ENCODE results near the gene GNAO1. TPM values are rescaled to one million over a fixed set of nuclear protein-coding genes. Genes with fewer than 3 reads are reported as not detected.

The GNAO1 gene
- total and polyA plus RNA-seq, 2 experiments from 2014 or later = under 0.01 to 0.18 TPM

GRCh38 chr16:56198755-56199114 is 7.4 kb downstream of the GNAO1 start:
- WGBS, 2 experiments (ENCODE audit: low coverage in 1 of 2, low lambda C conversion rate in 2 of 2, missing lambda C conversion rate in 2 of 2) = 31 to 33% methylated on average over 4 of the region's 4 CpGs
- in situ Hi-C loops (cut with MboI) = no loop called here
- H3K27me3 ChIP-seq (replicated peaks; ENCODE audit: insufficient read depth) = peaks cover 21% of the 10 kb centered on the region

GRCh38 chr16:56199164-56199563 is 7.9 kb downstream of the GNAO1 start:
- no peaks in the 10 kb centered on the region for H3K9me2 ChIP-seq (ENCODE audit: insufficient read depth)
- H3K4me3 ChIP-seq = no peak overlapping the region
- peaks cover 17% of the 10 kb centered on the region for H3K27me3 ChIP-seq (replicated peaks; ENCODE audit: insufficient read depth)
- no peak overlapping the region for H2AFZ ChIP-seq
- no peaks in the 10 kb centered on the region for H3K9me3 ChIP-seq (ENCODE audit: low read depth)
- H3K4me2 ChIP-seq (ENCODE audit: unreplicated experiment) = no peak overlapping the region
- TF ChIP-seq EZH2phosphoT487 (IDR thresholded peaks at IDR 0.05; ENCODE audit: insufficient read depth, low read depth) (no peak), EZH2 (IDR thresholded peaks at IDR 0.05; ENCODE audit: insufficient read depth, poor library complexity, severe bottlenecking) (no peak)
- H3K4me1 ChIP-seq (ENCODE audit: insufficient read depth) = no peaks in the 10 kb centered on the region
- H3F3A ChIP-seq (ENCODE audit: insufficient read depth) = no peaks in the 10 kb centered on the region
- no peak for DNase-seq
- H3K36me3 ChIP-seq (ENCODE audit: low read depth) = no peaks in the 10 kb centered on the region
- no peak overlapping the region for H3K9ac ChIP-seq
- in situ Hi-C loops (cut with MboI) = no loop called here
- H3K27ac ChIP-seq = no peak overlapping the region
- 32 to 43% methylated on average over 2 of the region's 2 CpGs for WGBS, 2 experiments (ENCODE audit: low coverage in 1 of 2, low lambda C conversion rate in 2 of 2, missing lambda C conversion rate in 2 of 2)
- no peaks in the 10 kb centered on the region for H4K20me1 ChIP-seq (ENCODE audit: insufficient read depth)
- H3K79me2 ChIP-seq (ENCODE audit: insufficient read depth) = no peaks in the 10 kb centered on the region

More at GRCh38 chr16:56198755-56199114, 7.4 kb downstream of the GNAO1 start:
- H3F3A ChIP-seq (ENCODE audit: insufficient read depth) = no peaks in the 10 kb centered on the region
- no peaks in the 10 kb centered on the region for H3K4me1 ChIP-seq (ENCODE audit: insufficient read depth)
- no peak overlapping the region for H2AFZ ChIP-seq
- H3K79me2 ChIP-seq (ENCODE audit: insufficient read depth) = no peaks in the 10 kb centered on the region
- no peak overlapping the region for H3K4me2 ChIP-seq (ENCODE audit: unreplicated experiment)
- TF ChIP-seq EZH2 (IDR thresholded peaks at IDR 0.05; ENCODE audit: insufficient read depth, poor library complexity, severe bottlenecking) (no peak), EZH2phosphoT487 (IDR thresholded peaks at IDR 0.05; ENCODE audit: insufficient read depth, low read depth) (no peak)
- no peaks in the 10 kb centered on the region for H3K9me2 ChIP-seq (ENCODE audit: insufficient read depth)
- no peak overlapping the region for H3K4me3 ChIP-seq
- no peaks in the 10 kb centered on the region for H3K36me3 ChIP-seq (ENCODE audit: low read depth)
- no peak overlapping the region for H3K9ac ChIP-seq
- no peaks in the 10 kb centered on the region for H4K20me1 ChIP-seq (ENCODE audit: insufficient read depth)
- H3K9me3 ChIP-seq (ENCODE audit: low read depth) = no peaks in the 10 kb centered on the region
- no peak for DNase-seq
- H3K27ac ChIP-seq = no peak overlapping the region

- WGBS, 2 experiments (ENCODE audit: low coverage in 1 of 2, low lambda C conversion rate in 2 of 2, missing lambda C conversion rate in 2 of 2) = 25 to 37% methylated on average over 1 of the region's 1 CpG
- H3K4me2 ChIP-seq (ENCODE audit: unreplicated experiment) = no peak overlapping the region
Measured at GRCh38 chr16:56201030-56201429, 9.7 kb downstream of the GNAO1 start.

GRCh38 chr16:56202036-56202435 is 10.7 kb downstream of the GNAO1 start:
- no peaks in the 10 kb centered on the region for H3F3A ChIP-seq (ENCODE audit: insufficient read depth)

More at GRCh38 chr16:56201030-56201429, 9.7 kb downstream of the GNAO1 start:
- H3K9me2 ChIP-seq (ENCODE audit: insufficient read depth) = no peaks in the 10 kb centered on the region
- H3K9me3 ChIP-seq (ENCODE audit: low read depth) = no peaks in the 10 kb centered on the region
- H3K27me3 ChIP-seq (replicated peaks; ENCODE audit: insufficient read depth) = no peaks in the 10 kb centered on the region; the same call in 1 of the 2 replicates
- no peak overlapping the region for H3K9ac ChIP-seq
- no peak overlapping the region for H3K27ac ChIP-seq
- H3K36me3 ChIP-seq (ENCODE audit: low read depth) = no peaks in the 10 kb centered on the region
- H3K79me2 ChIP-seq (ENCODE audit: insufficient read depth) = no peaks in the 10 kb centered on the region
- H3K4me3 ChIP-seq = no peak overlapping the region
- no peak for DNase-seq
- no peak for TF ChIP-seq EZH2 (IDR thresholded peaks at IDR 0.05; ENCODE audit: insufficient read depth, poor library complexity, severe bottlenecking)
- TF ChIP-seq EZH2phosphoT487 (IDR thresholded peaks at IDR 0.05; ENCODE audit: insufficient read depth, low read depth) = no peak
- no peaks in the 10 kb centered on the region for H4K20me1 ChIP-seq (ENCODE audit: insufficient read depth)
- no peaks in the 10 kb centered on the region for H3K4me1 ChIP-seq (ENCODE audit: insufficient read depth)
- H2AFZ ChIP-seq = no peak overlapping the region
- H3F3A ChIP-seq (ENCODE audit: insufficient read depth) = no peaks in the 10 kb centered on the region
- in situ Hi-C loops (cut with MboI) = no loop called here

GRCh38 chr16:56203052-56203451 is 11.8 kb downstream of the GNAO1 start:
- Histone ChIP-seq H3K4me2 (ENCODE audit: unreplicated experiment) (no peak overlapping the region), H2AFZ (no peak overlapping the region), H3F3A (ENCODE audit: insufficient read depth) (no peaks in the 10 kb centered on the region), H3K4me3 (no peak overlapping the region), H3K9me2 (ENCODE audit: insufficient read depth) (no peaks in the 10 kb centered on the region), H3K27me3 (replicated peaks; ENCODE audit: insufficient read depth) (no peaks in the 10 kb centered on the region; the same call in 1 of the 2 replicates), H3K9me3 (ENCODE audit: low read depth) (no peaks in the 10 kb centered on the region), H3K27ac (no peak overlapping the region), H4K20me1 (ENCODE audit: insufficient read depth) (no peaks in the 10 kb centered on the region), H3K9ac (no peak overlapping the region), H3K79me2 (ENCODE audit: insufficient read depth) (no peaks in the 10 kb centered on the region), H3K36me3 (ENCODE audit: low read depth) (no peaks in the 10 kb centered on the region), H3K4me1 (ENCODE audit: insufficient read depth) (no peaks in the 10 kb centered on the region)
- no peak for TF ChIP-seq EZH2phosphoT487 (IDR thresholded peaks at IDR 0.05; ENCODE audit: insufficient read depth, low read depth)
- TF ChIP-seq EZH2 (IDR thresholded peaks at IDR 0.05; ENCODE audit: insufficient read depth, poor library complexity, severe bottlenecking) = no peak
- in situ Hi-C loops (cut with MboI) = no loop called here
- DNase-seq = peak; percentile 26
- 64 to 88% methylated on average over 1 of the region's 1 CpG for WGBS, 2 experiments (ENCODE audit: low coverage in 1 of 2, low lambda C conversion rate in 2 of 2, missing lambda C conversion rate in 2 of 2)

More at GRCh38 chr16:56202036-56202435, 10.7 kb downstream of the GNAO1 start:
- Histone ChIP-seq H3K9me3 (ENCODE audit: low read depth) (no peaks in the 10 kb centered on the region), H3K27ac (no peak overlapping the region), H3K4me3 (no peak overlapping the region), H4K20me1 (ENCODE audit: insufficient read depth) (no peaks in the 10 kb centered on the region), H3K79me2 (ENCODE audit: insufficient read depth) (no peaks in the 10 kb centered on the region), H3K36me3 (ENCODE audit: low read depth) (no peaks in the 10 kb centered on the region), H3K27me3 (replicated peaks; ENCODE audit: insufficient read depth) (no peaks in the 10 kb centered on the region; the same call in 1 of the 2 replicates), H3K4me2 (ENCODE audit: unreplicated experiment) (no peak overlapping the region), H3K9ac (no peak overlapping the region), H3K9me2 (ENCODE audit: insufficient read depth) (no peaks in the 10 kb centered on the region), H3K4me1 (ENCODE audit: insufficient read depth) (no peaks in the 10 kb centered on the region), H2AFZ (no peak overlapping the region)
- no peak for TF ChIP-seq EZH2 (IDR thresholded peaks at IDR 0.05; ENCODE audit: insufficient read depth, poor library complexity, severe bottlenecking)
- no peak for TF ChIP-seq EZH2phosphoT487 (IDR thresholded peaks at IDR 0.05; ENCODE audit: insufficient read depth, low read depth)
- no peak for DNase-seq
- in situ Hi-C loops (cut with MboI) = no loop called here
